OCI-LY3 (cell line): ENCODE measurements around the gene FAM117B.

Experiments used
- EZH2phosphoT487 ChIP-seq: fragments of 200-600 bp; shearing (Covaris generic); IDR thresholded peaks from 2 replicates; pipeline ENCODE4 v1.6.1; 2018; ENCODE audit warnings: antibody characterized with exemption, mixed run types, low read depth
- TF ChIP-seq, protein P1 (sequence below): fragments of 200-600, 300-600 bp; sonication (generic); IDR thresholded peaks from 2 replicates; pipeline ENCODE4 v1.5.1; 2014; ENCODE audit warnings: antibody characterized with exemption, low read length, low read depth

DNA sequence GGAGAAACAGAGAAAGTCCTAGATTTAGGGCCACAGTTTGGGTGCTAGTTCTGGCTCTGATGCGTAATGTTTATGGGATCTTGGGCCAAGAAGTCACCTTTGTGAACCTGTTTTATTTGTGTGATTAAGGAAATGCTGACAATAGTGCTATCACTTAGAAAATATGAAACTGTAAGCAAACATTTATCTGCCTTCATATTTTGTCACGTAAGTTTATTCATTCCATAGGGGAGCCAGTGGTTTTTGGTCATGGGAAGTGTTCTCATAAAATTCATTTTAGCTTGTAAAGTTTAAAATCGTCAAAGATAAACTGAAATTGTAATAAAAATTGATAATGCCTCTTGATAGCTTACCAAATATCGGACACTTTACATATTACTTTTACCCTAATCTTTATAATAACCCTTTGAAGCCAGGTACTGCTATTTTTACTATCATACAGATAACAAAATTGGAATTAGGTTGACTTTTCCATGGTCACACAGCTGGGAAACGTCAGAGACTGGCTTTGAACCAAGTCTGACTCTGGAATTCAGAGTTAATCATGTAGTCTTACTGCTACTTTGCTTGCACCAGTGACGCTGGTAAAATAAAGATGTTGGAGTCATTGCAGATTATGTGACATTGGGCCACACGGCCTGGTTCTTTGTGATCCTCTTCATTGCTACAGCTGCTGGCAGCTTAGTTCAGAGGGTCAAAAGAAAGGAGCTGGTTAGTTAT is 137.1 kb downstream of the FAM117B start:
- TF ChIP-seq, protein P1, sequence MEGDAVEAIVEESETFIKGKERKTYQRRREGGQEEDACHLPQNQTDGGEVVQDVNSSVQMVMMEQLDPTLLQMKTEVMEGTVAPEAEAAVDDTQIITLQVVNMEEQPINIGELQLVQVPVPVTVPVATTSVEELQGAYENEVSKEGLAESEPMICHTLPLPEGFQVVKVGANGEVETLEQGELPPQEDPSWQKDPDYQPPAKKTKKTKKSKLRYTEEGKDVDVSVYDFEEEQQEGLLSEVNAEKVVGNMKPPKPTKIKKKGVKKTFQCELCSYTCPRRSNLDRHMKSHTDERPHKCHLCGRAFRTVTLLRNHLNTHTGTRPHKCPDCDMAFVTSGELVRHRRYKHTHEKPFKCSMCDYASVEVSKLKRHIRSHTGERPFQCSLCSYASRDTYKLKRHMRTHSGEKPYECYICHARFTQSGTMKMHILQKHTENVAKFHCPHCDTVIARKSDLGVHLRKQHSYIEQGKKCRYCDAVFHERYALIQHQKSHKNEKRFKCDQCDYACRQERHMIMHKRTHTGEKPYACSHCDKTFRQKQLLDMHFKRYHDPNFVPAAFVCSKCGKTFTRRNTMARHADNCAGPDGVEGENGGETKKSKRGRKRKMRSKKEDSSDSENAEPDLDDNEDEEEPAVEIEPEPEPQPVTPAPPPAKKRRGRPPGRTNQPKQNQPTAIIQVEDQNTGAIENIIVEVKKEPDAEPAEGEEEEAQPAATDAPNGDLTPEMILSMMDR = no peak
- no peak for TF ChIP-seq EZH2phosphoT487
